GM12878 (cell line): ENCODE results near the gene MXI1. TPM values are rescaled to one million over a fixed set of nuclear protein-coding genes. Genes with fewer than 3 reads are reported as not detected.

Experiments
- CUX1 ChIP-seq: IDR thresholded peaks from 2 replicates; pipeline ENCODE4 v1.6.1; 2012; ENCODE audit warnings: improper control_type of control experiment, low read depth, low read length; ENCODE audit not compliant: insufficient replicate concordance
- DPF2 ChIP-seq: fragments of 450-650 bp; IDR thresholded peaks from 2 replicates; pipeline ENCODE4 v1.6.1; 2017; ENCODE audit warnings: mild to moderate bottlenecking
- E2F4 ChIP-seq: IDR thresholded peaks from 2 replicates; pipeline ENCODE4 v1.6.1; 2012; ENCODE audit warnings: low read depth, low read length, improper control_type of control experiment
- ETV6 ChIP-seq, 2 experiments: fragments of 450-650 bp in 1 of 2; IDR thresholded peaks in 1 of 2; conservative IDR thresholded peaks in 1 of 2; 2 replicates each; pipeline ENCODE4 v1.6.1; 2014; ENCODE audit warnings: antibody characterized with exemption in 1 of 2, borderline replicate concordance in 1 of 2, low read depth in 1 of 2, mild to moderate bottlenecking in 1 of 2, moderate library complexity in 1 of 2
- NFYA ChIP-seq: IDR thresholded peaks from 2 replicates; pipeline ENCODE4 v1.6.1; 2011; ENCODE audit warnings: low read depth, mild to moderate bottlenecking, low read length, improper control_type of control experiment, borderline replicate concordance
- PML ChIP-seq: IDR thresholded peaks from 2 replicates; pipeline ENCODE4 v1.6.1; 2012; ENCODE audit warnings: low read length, inconsistent platforms
- RBBP5 ChIP-seq: fragments of 200-600 bp; sonication (generic); conservative IDR thresholded peaks from 2 replicates; pipeline ENCODE4 v1.6.1; 2016
- USF2 ChIP-seq: IDR thresholded peaks from 2 replicates; pipeline ENCODE4 v1.6.1; 2011; ENCODE audit warnings: low read depth, low read length, improper control_type of control experiment, borderline replicate concordance
- polyA plus RNA-seq, 11 experiments: library from polyadenylated mRNA; depleted of rRNA in 4 of 11; unstranded in 6 of 11; stranded (reverse) in 5 of 11; fragments of >200 nt; fragmentation: Nextera tagmentation in 4 of 11; fragmentation: Illumina TruSeq in 1 of 11; extraction: Ambion mirVana in 4 of 11; extraction: Trizol in 1 of 11; gene quantifications; 1 replicate in 1 of 11; 2 replicates in 10 of 11; pipeline versions ENCODE4 v1.2.1 to v1.2.3, GENCODE V29; 2011 to 2016; ENCODE audit warnings: inconsistent platforms in 2 of 11, missing spikeins in 2 of 11, low read depth in 1 of 11
- total RNA-seq, 4 experiments: library from RNA; depleted of rRNA in 3 of 4; stranded (reverse); fragments of >200 nt in 3 of 4; fragmentation: Illumina TruSeq in 1 of 4; extraction: Trizol in 1 of 4; gene quantifications; 2 replicates each; pipeline versions ENCODE4 v1.2.1 to v1.2.3, GENCODE V29; 2013 to 2021
- TF ChIP-seq, protein P1 (sequence below): IDR thresholded peaks from 2 replicates; pipeline ENCODE4 v1.6.1; 2011; ENCODE audit warnings: borderline replicate concordance, low read depth, mild to moderate bottlenecking, moderate library complexity, mixed read lengths, low read length; ENCODE audit not compliant: insufficient read depth; ENCODE audit errors: extremely low read length
- TF ChIP-seq, protein P2 (sequence below): fragments of 150-350 bp; IDR thresholded peaks from 2 replicates; pipeline ENCODE4 v1.6.1; 2014; ENCODE audit warnings: mild to moderate bottlenecking, low read depth, low read length
- TF ChIP-seq, protein P3 (sequence below): fragments of 450-650 bp; IDR thresholded peaks from 2 replicates; pipeline ENCODE4 v1.6.1; 2017; ENCODE audit warnings: mild to moderate bottlenecking, moderate library complexity
- TF ChIP-seq, protein P4 (sequence below): IDR thresholded peaks from 2 replicates; pipeline ENCODE4 v1.6.1; 2012; ENCODE audit warnings: low read length, inconsistent platforms

The MXI1 gene
- total and polyA plus RNA-seq, 10 of the 15 experiments (the other 5 are each of a cell fraction or from before 2014, with no cell fraction given) = 0.23 to 8.0 (median 0.41) TPM

- TF ChIP-seq E2F4 (no peak), NFYA (peak; percentile 32; the same call in 1 of the 2 replicates), RBBP5 (no peak), ETV6 (conservative IDR thresholded peaks at IDR 0.05 in 1 of 2, IDR thresholded peaks at IDR 0.05 in 1 of 2; ENCODE audit: borderline replicate concordance in 1 of 2, low read depth in 1 of 2) (no peak), USF2 (no peak), CUX1 (no peak), DPF2 (no peak), PML (no peak)
- TF ChIP-seq, protein P1, sequence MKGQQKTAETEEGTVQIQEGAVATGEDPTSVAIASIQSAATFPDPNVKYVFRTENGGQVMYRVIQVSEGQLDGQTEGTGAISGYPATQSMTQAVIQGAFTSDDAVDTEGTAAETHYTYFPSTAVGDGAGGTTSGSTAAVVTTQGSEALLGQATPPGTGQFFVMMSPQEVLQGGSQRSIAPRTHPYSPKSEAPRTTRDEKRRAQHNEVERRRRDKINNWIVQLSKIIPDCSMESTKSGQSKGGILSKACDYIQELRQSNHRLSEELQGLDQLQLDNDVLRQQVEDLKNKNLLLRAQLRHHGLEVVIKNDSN = no peak
- TF ChIP-seq, protein P2, sequence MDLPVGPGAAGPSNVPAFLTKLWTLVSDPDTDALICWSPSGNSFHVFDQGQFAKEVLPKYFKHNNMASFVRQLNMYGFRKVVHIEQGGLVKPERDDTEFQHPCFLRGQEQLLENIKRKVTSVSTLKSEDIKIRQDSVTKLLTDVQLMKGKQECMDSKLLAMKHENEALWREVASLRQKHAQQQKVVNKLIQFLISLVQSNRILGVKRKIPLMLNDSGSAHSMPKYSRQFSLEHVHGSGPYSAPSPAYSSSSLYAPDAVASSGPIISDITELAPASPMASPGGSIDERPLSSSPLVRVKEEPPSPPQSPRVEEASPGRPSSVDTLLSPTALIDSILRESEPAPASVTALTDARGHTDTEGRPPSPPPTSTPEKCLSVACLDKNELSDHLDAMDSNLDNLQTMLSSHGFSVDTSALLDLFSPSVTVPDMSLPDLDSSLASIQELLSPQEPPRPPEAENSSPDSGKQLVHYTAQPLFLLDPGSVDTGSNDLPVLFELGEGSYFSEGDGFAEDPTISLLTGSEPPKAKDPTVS = no peak
- TF ChIP-seq, protein P3, sequence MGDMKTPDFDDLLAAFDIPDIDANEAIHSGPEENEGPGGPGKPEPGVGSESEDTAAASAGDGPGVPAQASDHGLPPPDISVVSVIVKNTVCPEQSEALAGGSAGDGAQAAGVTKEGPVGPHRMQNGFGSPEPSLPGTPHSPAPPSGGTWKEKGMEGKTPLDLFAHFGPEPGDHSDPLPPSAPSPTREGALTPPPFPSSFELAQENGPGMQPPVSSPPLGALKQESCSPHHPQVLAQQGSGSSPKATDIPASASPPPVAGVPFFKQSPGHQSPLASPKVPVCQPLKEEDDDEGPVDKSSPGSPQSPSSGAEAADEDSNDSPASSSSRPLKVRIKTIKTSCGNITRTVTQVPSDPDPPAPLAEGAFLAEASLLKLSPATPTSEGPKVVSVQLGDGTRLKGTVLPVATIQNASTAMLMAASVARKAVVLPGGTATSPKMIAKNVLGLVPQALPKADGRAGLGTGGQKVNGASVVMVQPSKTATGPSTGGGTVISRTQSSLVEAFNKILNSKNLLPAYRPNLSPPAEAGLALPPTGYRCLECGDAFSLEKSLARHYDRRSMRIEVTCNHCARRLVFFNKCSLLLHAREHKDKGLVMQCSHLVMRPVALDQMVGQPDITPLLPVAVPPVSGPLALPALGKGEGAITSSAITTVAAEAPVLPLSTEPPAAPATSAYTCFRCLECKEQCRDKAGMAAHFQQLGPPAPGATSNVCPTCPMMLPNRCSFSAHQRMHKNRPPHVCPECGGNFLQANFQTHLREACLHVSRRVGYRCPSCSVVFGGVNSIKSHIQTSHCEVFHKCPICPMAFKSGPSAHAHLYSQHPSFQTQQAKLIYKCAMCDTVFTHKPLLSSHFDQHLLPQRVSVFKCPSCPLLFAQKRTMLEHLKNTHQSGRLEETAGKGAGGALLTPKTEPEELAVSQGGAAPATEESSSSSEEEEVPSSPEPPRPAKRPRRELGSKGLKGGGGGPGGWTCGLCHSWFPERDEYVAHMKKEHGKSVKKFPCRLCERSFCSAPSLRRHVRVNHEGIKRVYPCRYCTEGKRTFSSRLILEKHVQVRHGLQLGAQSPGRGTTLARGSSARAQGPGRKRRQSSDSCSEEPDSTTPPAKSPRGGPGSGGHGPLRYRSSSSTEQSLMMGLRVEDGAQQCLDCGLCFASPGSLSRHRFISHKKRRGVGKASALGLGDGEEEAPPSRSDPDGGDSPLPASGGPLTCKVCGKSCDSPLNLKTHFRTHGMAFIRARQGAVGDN = no peak
- TF ChIP-seq, protein P4, sequence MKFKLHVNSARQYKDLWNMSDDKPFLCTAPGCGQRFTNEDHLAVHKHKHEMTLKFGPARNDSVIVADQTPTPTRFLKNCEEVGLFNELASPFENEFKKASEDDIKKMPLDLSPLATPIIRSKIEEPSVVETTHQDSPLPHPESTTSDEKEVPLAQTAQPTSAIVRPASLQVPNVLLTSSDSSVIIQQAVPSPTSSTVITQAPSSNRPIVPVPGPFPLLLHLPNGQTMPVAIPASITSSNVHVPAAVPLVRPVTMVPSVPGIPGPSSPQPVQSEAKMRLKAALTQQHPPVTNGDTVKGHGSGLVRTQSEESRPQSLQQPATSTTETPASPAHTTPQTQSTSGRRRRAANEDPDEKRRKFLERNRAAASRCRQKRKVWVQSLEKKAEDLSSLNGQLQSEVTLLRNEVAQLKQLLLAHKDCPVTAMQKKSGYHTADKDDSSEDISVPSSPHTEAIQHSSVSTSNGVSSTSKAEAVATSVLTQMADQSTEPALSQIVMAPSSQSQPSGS = no peak
Measured at GRCh38 chr10:110210674-110211464, 3.5 kb downstream of the MXI1 start (continued).
